Measurements from ENCODE around the gene NBEA. TPM values are rescaled to one million over a fixed set of nuclear protein-coding genes. Genes with fewer than 3 reads are reported as not detected.

The NBEA gene
- total RNA-seq, 1 experiment from 2014 or later = 1.6 TPM

DNA sequence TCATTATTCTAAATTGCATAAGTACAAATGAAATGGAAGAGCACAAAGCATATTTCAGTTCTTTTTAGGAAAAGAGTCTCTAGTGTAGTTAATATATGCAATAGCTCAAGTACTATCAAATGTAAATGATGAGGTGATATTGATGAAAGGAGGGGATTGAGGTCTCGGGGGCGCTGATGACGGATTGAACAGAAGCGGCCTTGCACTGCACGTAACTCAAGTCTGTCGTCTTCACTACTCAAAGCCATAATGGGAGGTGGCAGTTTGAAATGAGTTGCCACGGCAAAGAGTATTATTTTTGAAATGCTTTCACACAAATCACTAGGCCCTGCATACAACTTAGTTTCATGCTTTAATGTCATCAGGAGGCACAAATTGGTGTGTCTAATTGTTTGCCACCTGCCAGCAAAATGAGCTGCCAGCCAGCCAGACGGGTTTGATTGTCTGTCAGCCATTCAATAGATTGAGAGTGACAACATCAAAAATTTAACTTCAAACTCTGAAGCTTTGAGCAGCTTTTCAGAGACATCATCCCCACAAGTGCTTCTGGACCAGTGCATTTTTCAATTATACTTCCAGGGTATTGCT lies 256.6 kb downstream of the NBEA start:
- H3K27ac ChIP-seq = no peak overlapping the region
- no peak overlapping the region for H3K4me3 ChIP-seq
- no peaks in the 10 kb centered on the region for H3K9me3 ChIP-seq (replicated peaks)
- DNase-seq (ENCODE audit: low read depth in 1 of 2, low spot score in 2 of 2) = no peak
- H3K4me1 ChIP-seq (replicated peaks) = no peaks in the 10 kb centered on the region
- H3K36me3 ChIP-seq = no peaks in the 10 kb centered on the region
- H3K27me3 ChIP-seq (replicated peaks) = no peaks in the 10 kb centered on the region

GRCh38 chr13:35208587-35208986 lies 266.5 kb downstream of the NBEA start:
- no peaks in the 10 kb centered on the region for H3K9me3 ChIP-seq (replicated peaks)
- DNase-seq (ENCODE audit: low read depth in 1 of 2, low spot score in 2 of 2) = no peak
- H3K4me3 ChIP-seq = no peak overlapping the region
- H3K27ac ChIP-seq = no peak overlapping the region
- no peaks in the 10 kb centered on the region for H3K4me1 ChIP-seq (replicated peaks)
- H3K36me3 ChIP-seq = no peaks in the 10 kb centered on the region
- no peaks in the 10 kb centered on the region for H3K27me3 ChIP-seq (replicated peaks)

DNA sequence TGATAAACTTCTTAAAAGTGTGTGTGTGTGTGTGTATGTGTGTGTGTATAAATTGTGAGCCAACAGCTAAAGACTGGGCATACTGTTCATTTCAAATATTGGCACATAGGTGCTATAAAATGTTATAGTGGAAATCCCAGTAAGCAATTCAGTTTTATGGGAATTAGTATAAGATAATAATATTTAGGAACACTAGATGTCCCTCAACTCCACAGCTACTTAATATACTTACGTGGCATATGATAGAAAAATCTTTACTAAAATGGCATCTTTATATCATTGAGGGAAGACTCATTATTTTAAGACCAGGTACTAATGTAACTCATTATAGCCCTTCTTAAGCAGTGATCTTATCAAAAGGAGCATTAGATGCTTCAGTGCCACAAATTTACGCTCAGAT lies 268.2 kb downstream of the NBEA start:
- H3K4me3 ChIP-seq = no peak overlapping the region
- H3K9me3 ChIP-seq (replicated peaks) = no peaks in the 10 kb centered on the region
- no peaks in the 10 kb centered on the region for H3K36me3 ChIP-seq
- H3K4me1 ChIP-seq (replicated peaks) = no peaks in the 10 kb centered on the region
- H3K27ac ChIP-seq = no peak overlapping the region
- no peaks in the 10 kb centered on the region for H3K27me3 ChIP-seq (replicated peaks)
- no peak for DNase-seq (ENCODE audit: low read depth in 1 of 2, low spot score in 2 of 2)

DNA sequence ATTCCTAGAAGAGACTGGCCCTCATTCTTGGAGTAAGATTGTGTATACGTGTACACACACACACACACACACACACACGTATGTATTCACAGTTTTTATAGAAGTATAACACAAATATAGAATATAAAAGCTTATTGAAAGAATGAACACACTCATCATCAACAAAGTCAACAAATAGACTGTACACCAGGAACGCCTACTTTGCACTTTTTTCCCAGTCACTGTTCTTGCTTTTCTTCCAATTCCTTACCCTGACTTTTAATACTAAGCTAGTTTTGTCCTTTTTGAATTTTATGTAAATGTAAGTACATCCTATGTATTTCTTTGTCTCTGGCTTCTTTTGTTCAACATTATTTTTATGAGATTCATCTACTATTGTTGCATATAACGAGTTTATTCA lies 269.9 kb downstream of the NBEA start:
- no peak for DNase-seq (ENCODE audit: low read depth in 1 of 2, low spot score in 2 of 2)
- no peak overlapping the region for H3K27ac ChIP-seq
- no peaks in the 10 kb centered on the region for H3K36me3 ChIP-seq
- H3K9me3 ChIP-seq (replicated peaks) = no peaks in the 10 kb centered on the region
- no peaks in the 10 kb centered on the region for H3K4me1 ChIP-seq (replicated peaks)
- H3K4me3 ChIP-seq = no peak overlapping the region
- H3K27me3 ChIP-seq (replicated peaks) = no peaks in the 10 kb centered on the region

- no peak overlapping the region for H3K4me3 ChIP-seq
- DNase-seq (ENCODE audit: low read depth in 1 of 2, low spot score in 2 of 2) = no peak
- no peaks in the 10 kb centered on the region for H3K27me3 ChIP-seq (replicated peaks)
- no peaks in the 10 kb centered on the region for H3K9me3 ChIP-seq (replicated peaks)
- H3K4me1 ChIP-seq (replicated peaks) = no peaks in the 10 kb centered on the region
- no peaks in the 10 kb centered on the region for H3K36me3 ChIP-seq
- no peak overlapping the region for H3K27ac ChIP-seq
Measured at GRCh38 chr13:35213911-35214310, 271.8 kb downstream of the NBEA start.

- H3K4me3 ChIP-seq = no peak overlapping the region
- no peaks in the 10 kb centered on the region for H3K27me3 ChIP-seq (replicated peaks)
- no peaks in the 10 kb centered on the region for H3K36me3 ChIP-seq
- H3K4me1 ChIP-seq (replicated peaks) = no peaks in the 10 kb centered on the region
- H3K9me3 ChIP-seq (replicated peaks) = no peaks in the 10 kb centered on the region
- H3K27ac ChIP-seq = no peak overlapping the region
- no peak for DNase-seq (ENCODE audit: low read depth in 1 of 2, low spot score in 2 of 2)
Measured at GRCh38 chr13:35216131-35216530, 274.1 kb downstream of the NBEA start.

GRCh38 chr13:35219021-35219420 lies 277.0 kb downstream of the NBEA start:
- Histone ChIP-seq H3K27me3 (replicated peaks) (no peaks in the 10 kb centered on the region), H3K9me3 (replicated peaks) (no peaks in the 10 kb centered on the region), H3K4me3 (no peak overlapping the region), H3K4me1 (replicated peaks) (no peaks in the 10 kb centered on the region), H3K36me3 (no peaks in the 10 kb centered on the region), H3K27ac (no peak overlapping the region)
- DNase-seq (ENCODE audit: low read depth in 1 of 2, low spot score in 2 of 2) = no peak

- Histone ChIP-seq H3K9me3 (replicated peaks) (no peaks in the 10 kb centered on the region), H3K27me3 (replicated peaks) (no peaks in the 10 kb centered on the region), H3K4me1 (replicated peaks) (no peaks in the 10 kb centered on the region), H3K36me3 (no peaks in the 10 kb centered on the region), H3K4me3 (no peak overlapping the region), H3K27ac (no peak overlapping the region)
- DNase-seq (ENCODE audit: low read depth in 1 of 2, low spot score in 2 of 2) = no peak
Measured at GRCh38 chr13:35225159-35225558, 283.1 kb downstream of the NBEA start.

GRCh38 chr13:35225582-35225981 lies 283.5 kb downstream of the NBEA start:
- H3K4me3 ChIP-seq = no peak overlapping the region
- no peaks in the 10 kb centered on the region for H3K27me3 ChIP-seq (replicated peaks)
- H3K27ac ChIP-seq = no peak overlapping the region
- DNase-seq (ENCODE audit: low read depth in 1 of 2, low spot score in 2 of 2) = no peak
- no peaks in the 10 kb centered on the region for H3K36me3 ChIP-seq
- H3K9me3 ChIP-seq (replicated peaks) = no peaks in the 10 kb centered on the region
- H3K4me1 ChIP-seq (replicated peaks) = no peaks in the 10 kb centered on the region

- Histone ChIP-seq H3K27ac (no peak overlapping the region), H3K27me3 (replicated peaks) (no peaks in the 10 kb centered on the region), H3K9me3 (replicated peaks) (no peaks in the 10 kb centered on the region), H3K4me1 (replicated peaks) (no peaks in the 10 kb centered on the region), H3K4me3 (no peak overlapping the region), H3K36me3 (no peaks in the 10 kb centered on the region)
- DNase-seq (ENCODE audit: low read depth in 1 of 2, low spot score in 2 of 2) = no peak
Measured at GRCh38 chr13:35228536-35228935, 286.5 kb downstream of the NBEA start.

DNA sequence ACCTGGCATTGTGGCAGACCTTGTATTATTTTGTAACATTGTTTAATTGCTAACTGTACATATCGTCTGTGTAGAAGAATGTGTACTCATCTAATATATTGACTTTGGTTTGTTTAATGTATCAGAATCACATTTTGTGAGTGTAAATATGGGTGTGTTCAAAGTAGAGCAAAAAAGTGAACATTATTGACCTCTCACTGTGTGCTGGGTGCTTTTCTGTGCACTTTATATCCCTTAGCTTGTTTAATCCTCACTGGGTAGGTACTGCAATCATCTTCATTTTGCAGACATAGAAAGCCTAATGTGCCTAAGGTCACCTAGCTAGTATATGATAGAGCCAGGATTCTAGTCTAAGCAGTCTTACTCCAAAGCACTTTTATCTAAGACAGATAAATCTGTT lies 289.4 kb downstream of the NBEA start:
- H3K27me3 ChIP-seq (replicated peaks) = no peaks in the 10 kb centered on the region

DNA sequence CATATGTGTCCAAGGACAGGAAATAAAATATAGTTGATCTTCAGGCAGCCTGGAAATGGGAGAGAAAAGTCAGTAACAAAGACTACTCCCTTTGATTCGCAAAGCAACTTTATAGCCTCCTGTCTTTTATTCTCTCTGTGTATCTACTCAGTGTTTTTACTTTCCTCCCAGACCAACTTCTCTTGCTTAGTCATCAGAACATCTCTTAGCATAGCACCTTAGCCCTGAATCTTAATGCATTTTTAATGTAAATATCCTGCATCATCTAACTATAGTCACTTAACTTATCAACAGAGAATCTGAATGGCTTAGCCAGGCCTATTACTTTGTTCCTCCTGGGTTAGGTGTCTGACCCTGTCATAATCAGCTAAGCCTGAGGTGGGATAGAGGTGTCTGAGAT lies 296.2 kb downstream of the NBEA start:
- H3K36me3 ChIP-seq = no peaks in the 10 kb centered on the region
- no peak overlapping the region for H3K27ac ChIP-seq
- H3K4me3 ChIP-seq = no peak overlapping the region
- DNase-seq (ENCODE audit: low read depth in 1 of 2, low spot score in 2 of 2) = no peak
- no peaks in the 10 kb centered on the region for H3K27me3 ChIP-seq (replicated peaks)
- H3K9me3 ChIP-seq (replicated peaks) = no peaks in the 10 kb centered on the region
- H3K4me1 ChIP-seq (replicated peaks) = no peaks in the 10 kb centered on the region

More for the DNA sequence above, 289.4 kb downstream of the NBEA start:
- Histone ChIP-seq H3K27ac (no peak overlapping the region), H3K36me3 (no peaks in the 10 kb centered on the region), H3K4me3 (no peak overlapping the region), H3K4me1 (replicated peaks) (no peaks in the 10 kb centered on the region), H3K9me3 (replicated peaks) (no peaks in the 10 kb centered on the region)
- DNase-seq (ENCODE audit: low read depth in 1 of 2, low spot score in 2 of 2) = no peak

GRCh38 chr13:35252536-35253205 lies 310.6 kb downstream of the NBEA start:
- Histone ChIP-seq H3K27ac (no peak overlapping the region), H3K27me3 (replicated peaks) (no peaks in the 10 kb centered on the region), H3K36me3 (no peaks in the 10 kb centered on the region), H3K4me3 (no peak overlapping the region), H3K9me3 (replicated peaks) (no peaks in the 10 kb centered on the region), H3K4me1 (replicated peaks) (no peaks in the 10 kb centered on the region)
- no peak for DNase-seq (ENCODE audit: low read depth in 1 of 2, low spot score in 2 of 2)

DNA sequence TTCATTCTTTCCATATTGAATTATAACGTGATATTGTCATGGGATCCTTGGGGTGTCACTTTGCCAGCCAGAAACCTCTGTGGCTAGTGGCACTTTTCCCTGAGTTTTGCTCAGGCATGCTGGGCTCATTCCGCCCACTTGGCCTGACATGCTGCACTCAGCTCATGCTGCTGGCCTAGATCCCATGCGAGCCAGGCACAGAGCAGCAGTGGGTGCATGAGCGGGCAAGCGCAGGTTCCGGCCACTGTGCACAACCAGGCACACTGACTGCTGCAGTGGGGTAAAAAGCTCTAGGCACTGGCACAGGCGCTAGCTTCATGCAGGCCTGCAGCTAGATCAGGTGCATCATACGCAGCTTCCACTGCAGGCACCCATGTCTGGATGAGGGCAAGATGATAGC lies 313.2 kb downstream of the NBEA start:
- Histone ChIP-seq H3K27ac (no peak overlapping the region), H3K27me3 (replicated peaks) (no peaks in the 10 kb centered on the region), H3K9me3 (replicated peaks) (no peaks in the 10 kb centered on the region), H3K36me3 (no peaks in the 10 kb centered on the region), H3K4me1 (replicated peaks) (no peaks in the 10 kb centered on the region), H3K4me3 (no peak overlapping the region)
- DNase-seq (ENCODE audit: low read depth in 1 of 2, low spot score in 2 of 2) = no peak

All from SJSA1 (cell line).